ENCODE data around the gene UBXN4. TPM values are rescaled to one million over a fixed set of nuclear protein-coding genes. Genes with fewer than 3 reads are reported as not detected.

UBXN4 gene
- total RNA-seq, 2 donors from 2014 or later, result 81.0 to 81.6 TPM

- DNase-seq, result no peak
- no peaks in the 10 kb centered on the region for H3K27me3 ChIP-seq (ENCODE audit: control insufficient read depth, insufficient read depth, low read length, poor library complexity, severe bottlenecking)
- Mint-ChIP-seq H3K9me3 (no peaks in the 10 kb centered on the region), H3K36me3 (ENCODE audit: low read depth) (peaks cover 80% of the 10 kb centered on the region), H3K27ac (peak overlapping the region; percentile 52), H3K27me3 (ENCODE audit: insufficient read depth) (no peaks in the 10 kb centered on the region), H3K4me3 (no peak overlapping the region), H3K4me1 (no peaks in the 10 kb centered on the region)
- H3K4me1 ChIP-seq (ENCODE audit: control insufficient read depth, insufficient read depth, low read length), result no peaks in the 10 kb centered on the region
- no peak overlapping the region for H3K4me3 ChIP-seq (ENCODE audit: low read length)
- no peak for TF ChIP-seq CTCF (conservative IDR thresholded peaks at IDR 0.05)
- peaks cover 90% of the 10 kb centered on the region for H3K36me3 ChIP-seq (ENCODE audit: control insufficient read depth, insufficient read depth, low read length)
- H3K9me3 ChIP-seq (ENCODE audit: control insufficient read depth, low read length), result peaks cover 4% of the 10 kb centered on the region
- no peak overlapping the region for H3K9ac ChIP-seq (ENCODE audit: extremely low read depth, low read length, poor library complexity, severe bottlenecking)
- 90 to 95% methylated on average over 8 of the region's 8 CpGs for WGBS, 2 experiments (ENCODE audit: insufficient coverage in 1 of 2, insufficient read length in 1 of 2)
- H3K27ac ChIP-seq (ENCODE audit: low read depth, low read length), result no peak overlapping the region
Measured at GRCh38 chr2:135768863-135769262, 27.2 kb downstream of the UBXN4 start.

- Mint-ChIP-seq H3K27me3 (ENCODE audit: insufficient read depth) (no peaks in the 10 kb centered on the region), H3K27ac (no peak overlapping the region), H3K36me3 (ENCODE audit: low read depth) (peaks cover 84% of the 10 kb centered on the region), H3K4me3 (no peak overlapping the region), H3K4me1 (no peaks in the 10 kb centered on the region), H3K9me3 (no peaks in the 10 kb centered on the region)
- WGBS, 2 experiments (ENCODE audit: insufficient coverage in 1 of 2, insufficient read length in 1 of 2), result 95 to 100% methylated on average over 1 to 2 of the region's 2 CpGs
- Histone ChIP-seq H3K4me3 (ENCODE audit: low read length) (no peak overlapping the region), H3K27me3 (ENCODE audit: control insufficient read depth, insufficient read depth, low read length, poor library complexity, severe bottlenecking) (no peaks in the 10 kb centered on the region), H3K36me3 (ENCODE audit: control insufficient read depth, insufficient read depth, low read length) (peaks cover 89% of the 10 kb centered on the region), H3K9me3 (ENCODE audit: control insufficient read depth, low read length) (peaks cover 4% of the 10 kb centered on the region), H3K4me1 (ENCODE audit: control insufficient read depth, insufficient read depth, low read length) (no peaks in the 10 kb centered on the region), H3K9ac (ENCODE audit: extremely low read depth, low read length, poor library complexity, severe bottlenecking) (no peak overlapping the region), H3K27ac (ENCODE audit: low read depth, low read length) (no peak overlapping the region)
- TF ChIP-seq CTCF (conservative IDR thresholded peaks at IDR 0.05), result no peak
- no peak for DNase-seq
Measured at GRCh38 chr2:135773319-135773718, 31.7 kb downstream of the UBXN4 start.

- DNase-seq, result no peak
- H3K27me3 ChIP-seq (ENCODE audit: control insufficient read depth, insufficient read depth, low read length, poor library complexity, severe bottlenecking), result no peaks in the 10 kb centered on the region
- H3K9ac ChIP-seq (ENCODE audit: extremely low read depth, low read length, poor library complexity, severe bottlenecking), result no peak overlapping the region
- H3K27ac Mint-ChIP-seq, result no peak overlapping the region
- TF ChIP-seq CTCF (conservative IDR thresholded peaks at IDR 0.05), result no peak
- H3K4me1 ChIP-seq (ENCODE audit: control insufficient read depth, insufficient read depth, low read length), result no peaks in the 10 kb centered on the region
- H3K4me1 Mint-ChIP-seq, result no peaks in the 10 kb centered on the region
- H3K27ac ChIP-seq (ENCODE audit: low read depth, low read length), result no peak overlapping the region
- H3K9me3 ChIP-seq (ENCODE audit: control insufficient read depth, low read length), result peaks cover 4% of the 10 kb centered on the region
- H3K36me3 Mint-ChIP-seq (ENCODE audit: low read depth), result peaks cover 83% of the 10 kb centered on the region
- H3K4me3 Mint-ChIP-seq, result no peak overlapping the region
- H3K4me3 ChIP-seq (ENCODE audit: low read length), result no peak overlapping the region
- no peaks in the 10 kb centered on the region for H3K27me3 Mint-ChIP-seq (ENCODE audit: insufficient read depth)
- H3K36me3 ChIP-seq (ENCODE audit: control insufficient read depth, insufficient read depth, low read length), result peaks cover 91% of the 10 kb centered on the region
- no peaks in the 10 kb centered on the region for H3K9me3 Mint-ChIP-seq
Measured at GRCh38 chr2:135773917-135774316, 32.3 kb downstream of the UBXN4 start.
